ENCODE results near the gene SCEL.

SCEL gene

GRCh38 chr13:77523834-77524728 is 11.4 kb upstream of the SCEL start:
- Histone ChIP-seq H3K79me1 (replicated peaks; ENCODE audit: low read length, poor library complexity, severe bottlenecking) (no peaks in the 10 kb centered on the region), H3K36me3 (ENCODE audit: control insufficient read depth in 1 of 2, insufficient read depth in 2 of 2, low read depth in 1 of 2, low read length in 2 of 2) (no peaks in the 10 kb centered on the region), H3K4me2 (ENCODE audit: low read length, poor library complexity, severe bottlenecking) (no peak overlapping the region), H3K9me3 (ENCODE audit: control insufficient read depth, low read length) (no peaks in the 10 kb centered on the region), H4K8ac (ENCODE audit: low read length) (no peak overlapping the region), H3K4me3 (ENCODE audit: insufficient read depth in 1 of 2, low read depth in 1 of 2, low read length in 2 of 2) (no peak overlapping the region), H3K4ac (ENCODE audit: low read depth in 1 of 2, low read length in 2 of 2) (no peak overlapping the region), H3K14ac (ENCODE audit: low read length in 2 of 2) (no peak overlapping the region), H2BK5ac (ENCODE audit: low read depth, low read length, poor library complexity, severe bottlenecking) (no peak overlapping the region), H2BK12ac (ENCODE audit: low read length in 2 of 2) (no peak overlapping the region), H2BK120ac (ENCODE audit: low read depth, low read length) (no peak overlapping the region), H3K9ac (ENCODE audit: low read length) (no peak overlapping the region), H2AK5ac (ENCODE audit: low read length, severe bottlenecking) (no peak overlapping the region), H3K27me3 (ENCODE audit: control insufficient read depth in 1 of 2, insufficient read depth in 1 of 2, low read length in 2 of 2) (no peaks in the 10 kb centered on the region), H3K18ac (ENCODE audit: low read depth in 1 of 2, low read length in 2 of 2) (no peak overlapping the region), H3K4me1 (ENCODE audit: control insufficient read depth, insufficient read depth, low read depth, low read length) (peaks cover 4% of the 10 kb centered on the region), H2AFZ (ENCODE audit: low read depth, low read length) (no peak overlapping the region), H4K91ac (ENCODE audit: low read length) (no peak overlapping the region), H3K23ac (ENCODE audit: low read length in 2 of 2) (no peak overlapping the region), H2BK15ac (ENCODE audit: low read depth, poor library complexity, severe bottlenecking) (no peak overlapping the region), H3K27ac (ENCODE audit: low read length, poor library complexity, severe bottlenecking) (no peak overlapping the region)
- no CpG with 5 or more reads among the region's 3 CpGs for WGBS
- DNase-seq: no peak

- no peak overlapping the region for H2AFZ ChIP-seq (ENCODE audit: low read depth, low read length)
- no peaks in the 10 kb centered on the region for H3K36me3 ChIP-seq (ENCODE audit: control insufficient read depth in 1 of 2, insufficient read depth in 2 of 2, low read depth in 1 of 2, low read length in 2 of 2)
- peaks cover 0 to 7% of the 10 kb centered on the region in 2 experiments for H3K27me3 ChIP-seq (ENCODE audit: control insufficient read depth in 1 of 2, insufficient read depth in 1 of 2, low read length in 2 of 2)
- no peak for DNase-seq
- H3K9ac ChIP-seq (ENCODE audit: low read length): no peak overlapping the region
- H2BK5ac ChIP-seq (ENCODE audit: low read depth, low read length, poor library complexity, severe bottlenecking): no peak overlapping the region
- no peak overlapping the region for H2BK15ac ChIP-seq (ENCODE audit: low read depth, poor library complexity, severe bottlenecking)
- H3K27ac ChIP-seq (ENCODE audit: low read length, poor library complexity, severe bottlenecking): no peak overlapping the region
- H2AK5ac ChIP-seq (ENCODE audit: low read length, severe bottlenecking): no peak overlapping the region
- no peak overlapping the region for H2BK120ac ChIP-seq (ENCODE audit: low read depth, low read length)
- H3K4ac ChIP-seq (ENCODE audit: low read depth in 1 of 2, low read length in 2 of 2): no peak overlapping the region
- no peak overlapping the region for H3K18ac ChIP-seq (ENCODE audit: low read depth in 1 of 2, low read length in 2 of 2)
- H3K14ac ChIP-seq (ENCODE audit: low read length in 2 of 2): no peak overlapping the region
- H3K4me1 ChIP-seq (ENCODE audit: control insufficient read depth, insufficient read depth, low read depth, low read length): no peaks in the 10 kb centered on the region
- 95% methylated on average over 2 of the region's 3 CpGs for WGBS
- H4K91ac ChIP-seq (ENCODE audit: low read length): no peak overlapping the region
- H4K8ac ChIP-seq (ENCODE audit: low read length): no peak overlapping the region
- H3K23ac ChIP-seq (ENCODE audit: low read length in 2 of 2): no peak overlapping the region
- H3K4me3 ChIP-seq (ENCODE audit: insufficient read depth in 1 of 2, low read depth in 1 of 2, low read length in 2 of 2): no peak overlapping the region
- H2BK12ac ChIP-seq (ENCODE audit: low read length in 2 of 2): no peak overlapping the region
- H3K79me1 ChIP-seq (replicated peaks; ENCODE audit: low read length, poor library complexity, severe bottlenecking): no peaks in the 10 kb centered on the region
- no peak overlapping the region for H3K4me2 ChIP-seq (ENCODE audit: low read length, poor library complexity, severe bottlenecking)
- H3K9me3 ChIP-seq (ENCODE audit: control insufficient read depth, low read length): no peaks in the 10 kb centered on the region
Observed at GRCh38 chr13:77528414-77528813, 7.1 kb upstream of the SCEL start.

DNA sequence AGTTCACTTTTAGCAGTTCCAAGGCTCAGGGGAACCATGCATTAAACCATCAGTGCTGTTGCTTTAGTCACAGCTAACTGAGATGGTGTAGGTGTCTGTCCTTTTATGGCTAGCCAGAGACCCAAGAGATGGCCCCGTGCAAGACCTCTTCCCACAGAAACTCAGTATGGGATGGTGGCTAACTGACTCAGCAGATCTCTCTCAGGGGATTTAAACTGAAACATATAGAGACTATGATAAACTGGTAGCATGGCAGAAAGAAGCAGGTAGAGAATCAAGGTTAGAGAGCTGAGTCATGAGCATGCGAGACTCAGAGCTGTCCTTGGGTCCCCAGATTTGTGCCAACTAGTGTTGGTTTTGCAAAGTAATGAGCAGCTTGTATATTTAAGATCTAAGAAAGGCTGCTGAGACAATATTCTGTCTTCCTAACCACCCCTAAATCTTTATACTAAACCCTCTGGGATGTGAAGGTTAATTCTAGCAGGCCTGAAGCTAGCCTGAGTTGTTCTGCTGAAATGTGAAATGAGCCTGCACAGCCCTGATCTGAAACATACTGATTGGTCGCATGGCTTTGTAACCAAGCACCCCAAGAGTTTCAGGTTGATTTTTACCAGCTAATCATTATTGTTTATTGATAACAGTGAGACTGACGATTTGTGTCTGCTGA is 6.5 kb upstream of the SCEL start:
- Histone ChIP-seq H3K23ac (ENCODE audit: low read length in 2 of 2) (no peak overlapping the region), H2AK5ac (ENCODE audit: low read length, severe bottlenecking) (no peak overlapping the region), H3K14ac (ENCODE audit: low read length in 2 of 2) (no peak overlapping the region), H3K4me3 (ENCODE audit: insufficient read depth in 1 of 2, low read depth in 1 of 2, low read length in 2 of 2) (no peak overlapping the region), H2BK120ac (ENCODE audit: low read depth, low read length) (no peak overlapping the region), H3K27me3 (ENCODE audit: control insufficient read depth in 1 of 2, insufficient read depth in 1 of 2, low read length in 2 of 2) (peaks cover 0 to 7% of the 10 kb centered on the region in 2 experiments), H3K18ac (ENCODE audit: low read depth in 1 of 2, low read length in 2 of 2) (no peak overlapping the region), H2BK5ac (ENCODE audit: low read depth, low read length, poor library complexity, severe bottlenecking) (no peak overlapping the region), H3K4me2 (ENCODE audit: low read length, poor library complexity, severe bottlenecking) (no peak overlapping the region), H2AFZ (ENCODE audit: low read depth, low read length) (no peak overlapping the region), H3K36me3 (ENCODE audit: control insufficient read depth in 1 of 2, insufficient read depth in 2 of 2, low read depth in 1 of 2, low read length in 2 of 2) (no peaks in the 10 kb centered on the region), H3K4me1 (ENCODE audit: control insufficient read depth, insufficient read depth, low read depth, low read length) (no peaks in the 10 kb centered on the region), H3K27ac (ENCODE audit: low read length, poor library complexity, severe bottlenecking) (no peak overlapping the region), H3K79me1 (replicated peaks; ENCODE audit: low read length, poor library complexity, severe bottlenecking) (no peaks in the 10 kb centered on the region), H4K8ac (ENCODE audit: low read length) (no peak overlapping the region), H3K4ac (ENCODE audit: low read depth in 1 of 2, low read length in 2 of 2) (no peak overlapping the region), H3K9me3 (ENCODE audit: control insufficient read depth, low read length) (no peaks in the 10 kb centered on the region), H2BK15ac (ENCODE audit: low read depth, poor library complexity, severe bottlenecking) (no peak overlapping the region), H4K91ac (ENCODE audit: low read length) (no peak overlapping the region), H3K9ac (ENCODE audit: low read length) (no peak overlapping the region), H2BK12ac (ENCODE audit: low read length in 2 of 2) (no peak overlapping the region)
- 62% methylated on average over 4 of the region's 4 CpGs for WGBS
- no peak for DNase-seq

DNA sequence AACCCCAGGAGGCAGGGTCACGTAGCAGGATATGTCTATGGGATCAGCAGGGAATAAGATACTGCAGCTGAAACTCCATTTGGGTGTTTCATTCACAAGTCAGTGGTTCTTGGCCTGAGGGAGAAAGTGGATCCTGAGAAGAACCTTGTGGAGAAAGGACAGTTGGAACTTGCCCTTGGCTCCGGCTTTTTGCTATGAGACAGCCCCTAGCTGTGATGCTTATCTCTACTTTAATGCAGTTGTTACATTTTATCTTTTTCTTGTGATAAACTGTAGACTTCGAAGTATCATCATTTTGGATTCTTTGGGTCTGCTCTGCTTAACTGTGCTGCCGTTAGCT is 6.0 kb upstream of the SCEL start:
- Histone ChIP-seq H2BK12ac (ENCODE audit: low read length in 2 of 2) (no peak overlapping the region), H3K36me3 (ENCODE audit: control insufficient read depth in 1 of 2, insufficient read depth in 2 of 2, low read depth in 1 of 2, low read length in 2 of 2) (no peaks in the 10 kb centered on the region)

More for the DNA sequence above, 6.0 kb upstream of the SCEL start:
- WGBS: 67% methylated on average over 3 of the region's 4 CpGs
- no peaks in the 10 kb centered on the region for H3K9me3 ChIP-seq (ENCODE audit: control insufficient read depth, low read length)
- H3K27ac ChIP-seq (ENCODE audit: low read length, poor library complexity, severe bottlenecking): no peak overlapping the region
- no peak overlapping the region for H2AFZ ChIP-seq (ENCODE audit: low read depth, low read length)
- H3K4ac ChIP-seq (ENCODE audit: low read depth in 1 of 2, low read length in 2 of 2): no peak overlapping the region
- no peak overlapping the region for H3K4me2 ChIP-seq (ENCODE audit: low read length, poor library complexity, severe bottlenecking)
- no peak for DNase-seq
- H3K4me3 ChIP-seq (ENCODE audit: insufficient read depth in 1 of 2, low read depth in 1 of 2, low read length in 2 of 2): no peak overlapping the region
- no peak overlapping the region for H4K91ac ChIP-seq (ENCODE audit: low read length)
- no peak overlapping the region for H3K14ac ChIP-seq (ENCODE audit: low read length in 2 of 2)
- no peak overlapping the region for H4K8ac ChIP-seq (ENCODE audit: low read length)
- H2BK5ac ChIP-seq (ENCODE audit: low read depth, low read length, poor library complexity, severe bottlenecking): no peak overlapping the region
- no peak overlapping the region for H2BK15ac ChIP-seq (ENCODE audit: low read depth, poor library complexity, severe bottlenecking)
- no peaks in the 10 kb centered on the region for H3K79me1 ChIP-seq (replicated peaks; ENCODE audit: low read length, poor library complexity, severe bottlenecking)
- H2AK5ac ChIP-seq (ENCODE audit: low read length, severe bottlenecking): no peak overlapping the region
- H3K18ac ChIP-seq (ENCODE audit: low read depth in 1 of 2, low read length in 2 of 2): no peak overlapping the region
- no peaks in the 10 kb centered on the region for H3K4me1 ChIP-seq (ENCODE audit: control insufficient read depth, insufficient read depth, low read depth, low read length)
- no peak overlapping the region for H3K9ac ChIP-seq (ENCODE audit: low read length)
- peaks cover 0 to 7% of the 10 kb centered on the region in 2 experiments for H3K27me3 ChIP-seq (ENCODE audit: control insufficient read depth in 1 of 2, insufficient read depth in 1 of 2, low read length in 2 of 2)
- H3K23ac ChIP-seq (ENCODE audit: low read length in 2 of 2): no peak overlapping the region
- H2BK120ac ChIP-seq (ENCODE audit: low read depth, low read length): no peak overlapping the region

All from mesenchymal stem cell (in vitro differentiated cells and primary cell).